ENCODE results near the gene NPDC1.
"Not testable (repeated sequence)": the region's sequence is repeated elsewhere in the genome, so short reads cannot be mapped to it uniquely, and the experiment has no call there.

NPDC1 gene

GRCh38 chr9:137067860-137068538, 22.0 kb upstream of the NPDC1 start:
- DNase-seq (ENCODE audit: low read depth) = no peak
- peak; percentile 83 for TF ChIP-seq CTCF (IDR thresholded peaks at IDR 0.05; ENCODE audit: control insufficient read depth, insufficient read depth, low read depth, low read length, missing control alignments)
- no peak overlapping the region for H3K4me3 ChIP-seq (ENCODE audit: control insufficient read depth, low read depth, low read length)

- TF ChIP-seq CTCF (IDR thresholded peaks at IDR 0.05; ENCODE audit: control insufficient read depth, insufficient read depth, low read depth, low read length, missing control alignments) = no peak
- no peak for DNase-seq (ENCODE audit: low read depth)
- no peak overlapping the region for H3K4me3 ChIP-seq (ENCODE audit: control insufficient read depth, low read depth, low read length)
Observed at GRCh38 chr9:137066096-137066861, 20.3 kb upstream of the NPDC1 start.

GRCh38 chr9:137065336-137065967, 19.5 kb upstream of the NPDC1 start:
- DNase-seq (ENCODE audit: low read depth) = no peak
- no peak overlapping the region for H3K4me3 ChIP-seq (ENCODE audit: control insufficient read depth, low read depth, low read length)
- no peak for TF ChIP-seq CTCF (IDR thresholded peaks at IDR 0.05; ENCODE audit: control insufficient read depth, insufficient read depth, low read depth, low read length, missing control alignments)

- no peak for DNase-seq (ENCODE audit: low read depth)
- TF ChIP-seq CTCF (IDR thresholded peaks at IDR 0.05; ENCODE audit: control insufficient read depth, insufficient read depth, low read depth, low read length, missing control alignments) = no peak
- H3K4me3 ChIP-seq (ENCODE audit: control insufficient read depth, low read depth, low read length) = no peak overlapping the region
Observed at GRCh38 chr9:137064880-137065164, 18.8 kb upstream of the NPDC1 start.

- H3K4me3 ChIP-seq (ENCODE audit: control insufficient read depth, low read depth, low read length) = no peak overlapping the region
- peak; percentile 97 for TF ChIP-seq CTCF (IDR thresholded peaks at IDR 0.05; ENCODE audit: control insufficient read depth, insufficient read depth, low read depth, low read length, missing control alignments)
- no peak for DNase-seq (ENCODE audit: low read depth)
Observed at GRCh38 chr9:137064027-137064879, 18.3 kb upstream of the NPDC1 start.

- DNase-seq (ENCODE audit: low read depth) = no peak
- no peak for TF ChIP-seq CTCF (IDR thresholded peaks at IDR 0.05; ENCODE audit: control insufficient read depth, insufficient read depth, low read depth, low read length, missing control alignments)
- no peak overlapping the region for H3K4me3 ChIP-seq (ENCODE audit: control insufficient read depth, low read depth, low read length)
Observed at GRCh38 chr9:137063311-137064026, 17.5 kb upstream of the NPDC1 start.

- not testable (repeated sequence) for DNase-seq (ENCODE audit: low read depth); H3K4me3 ChIP-seq (ENCODE audit: control insufficient read depth, low read depth, low read length)
Observed at GRCh38 chr9:137062798-137063197, 16.8 kb upstream of the NPDC1 start.

All from AG09309 (cell line).